Right lobe of liver (tissue), 6 donors: Measurements from ENCODE around the gene FAM174C. TPM values are rescaled to one million over a fixed set of nuclear protein-coding genes. Genes with fewer than 3 reads are reported as not detected.

Source experiments
- ATAC-seq, 4 donors: fragments of 200-7000 bp; cut with Tn5 transposase; one replicate each; pipeline ENCODE4 v1.9.1; 2020; ENCODE audit warnings: mild to moderate bottlenecking in 4 of 4, moderate library complexity in 4 of 4
- DNase-seq, 3 donors: peaks; one replicate each; pipeline ENCODE4 v3.0.0-alpha.2; 2020
- H3K27ac ChIP-seq, 3 donors: fragments of 200-600 bp; one replicate each; pipeline ENCODE4 v1.8.0; 2022
- H3K27me3 ChIP-seq, 2 donors: fragments of 200-600 bp; one replicate each; pipeline ENCODE4 v1.8.0; 2022
- H3K36me3 ChIP-seq, 4 donors: fragments of 200-600 bp; sonication (generic) in 1 of 4; one replicate each; pipeline versions ENCODE4 v1.5.1 to v1.8.0; 2017 to 2022; ENCODE audit warnings: control low read depth in 1 of 4
- H3K4me1 ChIP-seq, 4 donors: fragments of 200-600 bp; sonication (generic) in 1 of 4; one replicate each; pipeline versions ENCODE4 v1.5.1 to v1.8.0; 2017 to 2022; ENCODE audit warnings: control low read depth in 1 of 4
- H3K4me3 ChIP-seq, 3 donors: fragments of 200-600 bp; one replicate each; pipeline ENCODE4 v1.8.0; 2022
- H3K9me3 ChIP-seq, 4 donors: fragments of 200-600 bp; sonication (generic) in 1 of 4; one replicate each; pipeline versions ENCODE4 v1.5.1 to v1.8.0; 2017 to 2022; ENCODE audit warnings: control low read depth in 1 of 4
- POLR2A ChIP-seq: fragments of 450-650 bp; IDR thresholded peaks from one replicate; pipeline ENCODE4 v1.6.1; 2017; ENCODE audit warnings: antibody characterized with exemption, mild to moderate bottlenecking
- WGBS: methylation state at CpG from one replicate; pipeline ENCODE4 v1.1.6; 2018; ENCODE audit warnings: low coverage, low lambda C conversion rate; ENCODE audit not compliant: insufficient coverage; ENCODE audit errors: missing lambda C conversion rate; 5-methylcytosine and 5-hydroxymethylcytosine counted together
- intact Hi-C, 2 donors: fragments of 100-400 bp; cut with DNase I; formaldehyde crosslinking; loops; one replicate each; pipeline versions ENCODE4 v1.11.2 to v1.14.1; 2022
- total RNA-seq, 6 experiments: library from RNA; depleted of rRNA in 2 of 6; stranded (reverse); fragments of >200 nt in 2 of 6; fragmentation: NEBNext Ultra II Directional in 3 of 6; extraction: Animal tissue kit (Norgen Biotek cat#: 25700) in 3 of 6; gene quantifications; one replicate each; pipeline versions ENCODE4 v1.1.0 to v1.2.4, GENCODE V29; 2016 to 2023
- TF ChIP-seq, protein P1 (sequence below), 4 donors: fragments of 200-600 bp in 3 of 4; fragments of 450-650 bp in 1 of 4; IDR thresholded peaks; one replicate each; pipeline versions ENCODE4 v1.5.1 to v1.8.0; 2016 to 2022; ENCODE audit warnings: antibody characterized with exemption in 4 of 4, mild to moderate bottlenecking in 2 of 4
- donor health status: DM: no; HTN: yes; CAD: no.
- donor health status: DM: no; HTN: no; CAD: no.
- donor health status: DM: no; HTN: no; CAD: no.
- donor health status: DM: no; HTN: yes; CAD: no.
- donor health status: DM: no; HTN: yes; CAD: no.

Gene FAM174C
- total RNA-seq, 6 experiments from 2014 or later = 34.0 to 103 (median 43.8) TPM

DNA sequence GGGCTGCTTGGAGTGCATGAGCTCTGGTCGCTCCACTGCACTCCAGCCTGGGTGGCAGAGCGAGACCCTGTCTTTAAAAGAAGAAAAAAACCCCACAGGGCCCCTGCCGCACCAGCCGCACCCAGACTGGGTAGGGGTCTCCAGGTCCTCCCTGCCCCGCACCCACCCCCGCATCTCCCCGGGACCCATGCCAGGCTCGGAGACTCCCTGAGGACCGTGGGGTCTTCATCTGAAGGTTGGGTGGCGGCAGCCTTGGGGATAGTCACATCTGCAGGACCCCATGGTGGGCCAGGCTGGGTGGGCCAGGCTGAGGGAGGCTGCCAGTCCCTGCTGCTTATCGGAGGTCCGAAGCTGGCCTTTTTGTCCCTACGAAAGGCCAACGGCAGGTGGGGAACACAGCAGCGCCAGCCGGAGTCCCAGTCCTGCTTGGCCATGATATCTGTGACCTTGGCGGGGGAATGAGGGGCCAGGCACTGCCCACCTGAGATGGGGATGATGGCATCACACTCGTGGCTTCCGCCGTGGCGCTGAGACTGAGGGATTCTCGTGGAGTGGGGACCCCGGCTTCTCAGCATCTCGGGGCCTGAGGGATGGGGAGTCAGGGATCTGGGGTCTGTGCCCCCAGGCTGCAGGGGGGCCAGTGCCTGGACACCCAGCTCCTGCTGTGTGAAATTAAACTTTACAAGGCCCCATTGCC, 21.4 kb downstream of the FAM174C start:
- ATAC-seq = no peak
- no peak for TF ChIP-seq POLR2A
- TF ChIP-seq, protein P1, sequence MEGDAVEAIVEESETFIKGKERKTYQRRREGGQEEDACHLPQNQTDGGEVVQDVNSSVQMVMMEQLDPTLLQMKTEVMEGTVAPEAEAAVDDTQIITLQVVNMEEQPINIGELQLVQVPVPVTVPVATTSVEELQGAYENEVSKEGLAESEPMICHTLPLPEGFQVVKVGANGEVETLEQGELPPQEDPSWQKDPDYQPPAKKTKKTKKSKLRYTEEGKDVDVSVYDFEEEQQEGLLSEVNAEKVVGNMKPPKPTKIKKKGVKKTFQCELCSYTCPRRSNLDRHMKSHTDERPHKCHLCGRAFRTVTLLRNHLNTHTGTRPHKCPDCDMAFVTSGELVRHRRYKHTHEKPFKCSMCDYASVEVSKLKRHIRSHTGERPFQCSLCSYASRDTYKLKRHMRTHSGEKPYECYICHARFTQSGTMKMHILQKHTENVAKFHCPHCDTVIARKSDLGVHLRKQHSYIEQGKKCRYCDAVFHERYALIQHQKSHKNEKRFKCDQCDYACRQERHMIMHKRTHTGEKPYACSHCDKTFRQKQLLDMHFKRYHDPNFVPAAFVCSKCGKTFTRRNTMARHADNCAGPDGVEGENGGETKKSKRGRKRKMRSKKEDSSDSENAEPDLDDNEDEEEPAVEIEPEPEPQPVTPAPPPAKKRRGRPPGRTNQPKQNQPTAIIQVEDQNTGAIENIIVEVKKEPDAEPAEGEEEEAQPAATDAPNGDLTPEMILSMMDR (IDR thresholded peaks at IDR 0.05) = no peak
- Histone ChIP-seq H3K36me3 (no peaks in the 10 kb centered on the region), H3K9me3 (no peaks in the 10 kb centered on the region), H3K4me3 (no peak overlapping the region), H3K27ac (no peak overlapping the region), H3K27me3 (no peaks in the 10 kb centered on the region), H3K4me1 (peaks cover 0 to 11% (median 2%) of the 10 kb centered on the region in 4 donors)
- DNase-seq = no peak
- intact Hi-C loops = loop anchor here in 1 of 2 donors (10.0 kb wide), 1 partner anchor 68 kb away; no protein-coding TSS in a partner anchor
- 77% methylated on average over 10 of the region's 24 CpGs for WGBS

DNA sequence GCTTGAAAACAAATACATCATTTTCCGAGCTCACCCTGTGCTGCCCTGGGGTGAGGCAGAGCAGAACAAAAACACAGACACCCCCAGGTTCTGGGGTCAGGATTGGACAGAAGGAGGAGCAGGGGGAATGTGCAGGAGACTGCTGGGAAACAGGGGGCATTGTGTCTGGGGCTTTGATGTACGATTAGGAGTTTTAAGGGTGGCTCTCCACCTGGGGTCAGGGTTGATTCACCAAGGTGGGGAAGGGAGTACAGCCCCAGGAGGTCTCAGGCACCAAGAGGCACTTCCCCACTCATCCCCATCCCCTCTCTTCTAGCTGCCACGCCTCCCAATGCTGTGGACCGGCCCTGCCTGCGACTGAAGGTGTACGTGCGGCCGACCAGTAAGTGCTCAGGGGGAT, 22.9 kb downstream of the FAM174C start:
- WGBS = 81% methylated on average over 2 of the region's 8 CpGs
- H3K4me3 ChIP-seq = no peak overlapping the region
- peaks cover 0 to 4% (median 0%) of the 10 kb centered on the region in 4 donors for H3K4me1 ChIP-seq
- ATAC-seq = no peak
- DNase-seq = no peak
- no peak overlapping the region for H3K27ac ChIP-seq
- no peaks in the 10 kb centered on the region for H3K36me3 ChIP-seq
- H3K27me3 ChIP-seq = no peaks in the 10 kb centered on the region
- H3K9me3 ChIP-seq = no peaks in the 10 kb centered on the region
- intact Hi-C loops = loop anchor here in 1 of 2 donors (10.0 kb wide), 1 partner anchor 67 kb away; no protein-coding TSS in a partner anchor
- TF ChIP-seq POLR2A = no peak
- TF ChIP-seq, protein P1 (IDR thresholded peaks at IDR 0.05) = no peak

- Histone ChIP-seq H3K36me3 (no peaks in the 10 kb centered on the region), H3K27me3 (no peaks in the 10 kb centered on the region), H3K9me3 (no peaks in the 10 kb centered on the region), H3K27ac (no peak overlapping the region), H3K4me3 (no peak overlapping the region), H3K4me1 (peaks cover 0 to 19% (median 5%) of the 10 kb centered on the region in 4 donors)
- TF ChIP-seq, protein P1 (IDR thresholded peaks at IDR 0.05) = no peak
- TF ChIP-seq POLR2A = no peak
- ATAC-seq = no peak
- WGBS = 60% methylated on average over 1 of the region's 34 CpGs
- DNase-seq = no peak
- intact Hi-C loops = loop anchor here in 1 of 2 donors (10.0 kb wide), 1 partner anchor 65 kb away; no protein-coding TSS in a partner anchor
Measured at GRCh38 chr19:1299801-1300200, 24.5 kb downstream of the FAM174C start.

- 83% methylated on average over 33 of the region's 35 CpGs for WGBS
- no peaks in the 10 kb centered on the region for H3K9me3 ChIP-seq
- TF ChIP-seq, protein P1 (IDR thresholded peaks at IDR 0.05) = no peak
- no peak for TF ChIP-seq POLR2A
- no peak overlapping the region for H3K4me3 ChIP-seq
- DNase-seq = no peak
- H3K27me3 ChIP-seq = no peaks in the 10 kb centered on the region
- no peaks in the 10 kb centered on the region for H3K36me3 ChIP-seq
- intact Hi-C loops = no loop called here
- H3K4me1 ChIP-seq = peaks cover 0 to 16% (median 5%) of the 10 kb centered on the region in 4 donors
- no peak for ATAC-seq
- no peak overlapping the region for H3K27ac ChIP-seq
Measured at GRCh38 chr19:1300744-1301490, 25.6 kb downstream of the FAM174C start.
